ENCODE results near the gene SCNN1A.

GRCh38 chr12:6341417-6342139, 33.8 kb downstream of the SCNN1A start, which contains the start of gene TNFRSF1A:
- TF ChIP-seq EP300 (IDR thresholded peaks at IDR 0.05) (no peak), POLR2AphosphoS5 (IDR thresholded peaks at IDR 0.05) (peak; percentile 53 to 86 (median 75)), CTCF (IDR thresholded peaks at IDR 0.05) (no peak), POLR2A (IDR thresholded peaks at IDR 0.05) (peak in 1 of 4 donors; percentile 53)
